Hindlimb muscle (tissue), 1 donor: ENCODE measurements around the gene MBOAT7. TPM values are rescaled to one million over a fixed set of nuclear protein-coding genes. Genes with fewer than 3 reads are reported as not detected.
"Not testable (repeated sequence)": the region's sequence is repeated elsewhere in the genome, so short reads cannot be mapped to it uniquely, and the experiment has no call there.

Experiments
- DNase-seq: peaks from one replicate; pipeline ENCODE4 v3.0.0-alpha.2; 2013
- polyA plus RNA-seq: library from polyadenylated mRNA; unstranded; fragments of 120-200 nt; gene quantifications from one replicate; pipeline ENCODE4 v1.2.1, GENCODE V29; 2013; ENCODE audit not compliant: insufficient read length

The MBOAT7 gene
- polyA plus RNA-seq, 1 donor = 28.9 TPM

- no peak for DNase-seq
Measured at GRCh38 chr19:54186934-54187381, 2.4 kb downstream of the MBOAT7 start.

GRCh38 chr19:54186351-54186750, 3.0 kb downstream of the MBOAT7 start:
- DNase-seq = no peak

- DNase-seq = no peak
Measured at GRCh38 chr19:54183431-54183830, 5.9 kb downstream of the MBOAT7 start.

- not testable (repeated sequence) for DNase-seq
Measured at GRCh38 chr19:54181894-54182293, 7.5 kb downstream of the MBOAT7 start.

GRCh38 chr19:54180691-54181091, 8.7 kb downstream of the MBOAT7 start:
- no peak for DNase-seq

GRCh38 chr19:54179921-54180461, 9.4 kb downstream of the MBOAT7 start:
- DNase-seq = no peak

- DNase-seq = no peak
Measured at GRCh38 chr19:54179262-54179852, 10.0 kb downstream of the MBOAT7 start.

- no peak for DNase-seq
Measured at GRCh38 chr19:54178581-54179261, 10.7 kb downstream of the MBOAT7 start.

GRCh38 chr19:54173951-54174834, 15.2 kb downstream of the MBOAT7 start:
- DNase-seq = no peak

GRCh38 chr19:54173359-54173699, 16.1 kb downstream of the MBOAT7 start:
- no peak for DNase-seq

- DNase-seq = no peak
Measured at GRCh38 chr19:54172471-54173358, 16.7 kb downstream of the MBOAT7 start, which contains the start of gene TMC4. Gene TMC4, minus strand, starts transcription at chr19:54173160. Its CDS starts 43 bp downstream, at chr19:54173117.

GRCh38 chr19:54171736-54172431, 17.5 kb downstream of the MBOAT7 start:
- DNase-seq = not testable (repeated sequence)

- DNase-seq = no peak
Measured at GRCh38 chr19:54169149-54169740, 20.1 kb downstream of the MBOAT7 start.

- peak; percentile 91 for DNase-seq
Measured at GRCh38 chr19:54168174-54168917, 21.0 kb downstream of the MBOAT7 start.

GRCh38 chr19:54165222-54165621, 24.2 kb downstream of the MBOAT7 start:
- DNase-seq = no peak

- DNase-seq = no peak
Measured at GRCh38 chr19:54164369-54165068, 24.9 kb downstream of the MBOAT7 start.

GRCh38 chr19:54162884-54163283, 26.5 kb downstream of the MBOAT7 start:
- no peak for DNase-seq

- DNase-seq = peak; percentile 63
Measured at GRCh38 chr19:54162241-54162805, 27.1 kb downstream of the MBOAT7 start.

GRCh38 chr19:54160854-54161253, 28.5 kb downstream of the MBOAT7 start:
- no peak for DNase-seq
